Esophagus mucosa (tissue), 1 donor: ENCODE results near the gene HUS1. TPM values are rescaled to one million over a fixed set of nuclear protein-coding genes. Genes with fewer than 3 reads are reported as not detected.
"Not testable (repeated sequence)": the region's sequence is repeated elsewhere in the genome, so short reads cannot be mapped to it uniquely, and the experiment has no call there.

Experiments used
- ATAC-seq: fragments of 200-7000 bp; cut with Tn5 transposase; one replicate; pipeline ENCODE4 v1.9.1; 2020
- total RNA-seq: library from RNA; stranded (reverse); gene quantifications from one replicate; pipeline ENCODE4 v1.2.4, GENCODE V29; 2023
- donor health status: DM: yes; HTN: yes; CAD: no.

Gene HUS1
- 20.0 TPM for total RNA-seq

GRCh38 chr7:47979145-47979831 lies at the start of gene HUS1:
HUS1 (minus strand) TSS chr7:47979615; CDS start chr7:47979519, 96 bp downstream.
- ATAC-seq, result peak; percentile 99

- peak; percentile 49 for ATAC-seq
These were observed 49.5 kb upstream of the HUS1 start, which contains the start of gene SUN3 for GRCh38 chr7:48028938-48029337. SUN3 (minus strand) TSS chr7:48029107; CDS start chr7:48028938, 169 bp downstream.

GRCh38 chr7:48025624-48026023 lies 46.2 kb upstream of the HUS1 start:
- no peak for ATAC-seq

- no peak for ATAC-seq
These were observed 38.3 kb upstream of the HUS1 start for GRCh38 chr7:48017674-48018073.

- no peak for ATAC-seq
These were observed 37.2 kb upstream of the HUS1 start for GRCh38 chr7:48016641-48017040.

- ATAC-seq, result no peak
These were observed 32.5 kb upstream of the HUS1 start for GRCh38 chr7:48011951-48012350.

- no peak for ATAC-seq
These were observed 31.9 kb upstream of the HUS1 start for GRCh38 chr7:48011323-48011722.

- ATAC-seq, result no peak
These were observed 30.5 kb upstream of the HUS1 start for GRCh38 chr7:48009954-48010353.

- ATAC-seq, result no peak
These were observed 29.8 kb upstream of the HUS1 start for GRCh38 chr7:48009257-48009656.

GRCh38 chr7:48006866-48007265 lies 27.5 kb upstream of the HUS1 start:
- ATAC-seq, result no peak

- no peak for ATAC-seq
These were observed 25.2 kb upstream of the HUS1 start for GRCh38 chr7:48004638-48005037.

GRCh38 chr7:48004032-48004431 lies 24.6 kb upstream of the HUS1 start:
- ATAC-seq, result no peak

GRCh38 chr7:48000164-48000563 lies 20.7 kb upstream of the HUS1 start:
- not testable (repeated sequence) for ATAC-seq

- no peak for ATAC-seq
These were observed 20.0 kb upstream of the HUS1 start for GRCh38 chr7:47999413-47999812.

- ATAC-seq, result no peak
These were observed 13.0 kb upstream of the HUS1 start for GRCh38 chr7:47992446-47992845.

- ATAC-seq, result peak; percentile 88
These were observed 12.4 kb upstream of the HUS1 start for GRCh38 chr7:47991741-47992311.

- ATAC-seq, result no peak
These were observed 11.9 kb upstream of the HUS1 start for GRCh38 chr7:47991270-47991669.

GRCh38 chr7:47990592-47990991 lies 11.2 kb upstream of the HUS1 start:
- ATAC-seq, result no peak

GRCh38 chr7:47989607-47990400 lies 10.4 kb upstream of the HUS1 start:
- not testable (repeated sequence) for ATAC-seq

- peak; percentile 48 for ATAC-seq
These were observed 9.3 kb upstream of the HUS1 start for GRCh38 chr7:47988496-47989386.

- ATAC-seq, result no peak
These were observed 3.2 kb upstream of the HUS1 start for GRCh38 chr7:47982610-47983009.

GRCh38 chr7:47980648-47981047 lies 1.2 kb upstream of the HUS1 start:
- not testable (repeated sequence) for ATAC-seq

GRCh38 chr7:47979832-47980181 lies 392 bp upstream of the HUS1 start:
- no peak for ATAC-seq
